GM15510 (cell line): ENCODE results near the gene KIF4B.

ENCODE experiments used
- POLR2A ChIP-seq: IDR thresholded peaks from 3 replicates; pipeline ENCODE4 v1.6.1; 2011; ENCODE audit warnings: borderline replicate concordance; ENCODE audit not compliant: insufficient read length; ENCODE audit errors: extremely low read depth

Gene KIF4B

GRCh38 chr5:155049569-155050383, 36.2 kb downstream of the KIF4B start:
- TF ChIP-seq POLR2A, result no peak

GRCh38 chr5:155050384-155051019, 36.9 kb downstream of the KIF4B start:
- TF ChIP-seq POLR2A, result no peak

- TF ChIP-seq POLR2A, result no peak
Measured at GRCh38 chr5:155052532-155052931, 39.0 kb downstream of the KIF4B start.

- no peak for TF ChIP-seq POLR2A
Measured at GRCh38 chr5:155053501-155053900, 39.9 kb downstream of the KIF4B start.

GRCh38 chr5:155056644-155057269, 43.2 kb downstream of the KIF4B start:
- TF ChIP-seq POLR2A, result no peak

- TF ChIP-seq POLR2A, result no peak
Measured at GRCh38 chr5:155057626-155058025, 44.1 kb downstream of the KIF4B start.

- no peak for TF ChIP-seq POLR2A
Measured at GRCh38 chr5:155064580-155064979, 51.0 kb downstream of the KIF4B start.

GRCh38 chr5:155066886-155067595, 53.5 kb downstream of the KIF4B start:
- TF ChIP-seq POLR2A, result no peak
